Ovary (tissue), 9 donors: Measurements from ENCODE around the gene MOGAT3. TPM values are rescaled to one million over a fixed set of nuclear protein-coding genes. Genes with fewer than 3 reads are reported as not detected.

Experiments
- DNase-seq, 5 donors: peaks; one replicate each; pipeline ENCODE4 v3.0.0-alpha.2; 2019 to 2020
- H3K27ac ChIP-seq, 2 donors: fragments of 200-600 bp; one replicate each; pipeline versions ENCODE4 v1.5.1 to v1.8.0; 2019 to 2022
- H3K27me3 ChIP-seq: fragments of 200-600 bp; one replicate; pipeline ENCODE4 v1.8.0; 2022
- H3K36me3 ChIP-seq: fragments of 200-600 bp; sonication (generic); one replicate; pipeline ENCODE4 v1.5.1; 2019
- H3K4me1 ChIP-seq: one replicate; pipeline ENCODE4 v1.8.1; 2013; ENCODE audit warnings: mild to moderate bottlenecking, moderate library complexity; ENCODE audit not compliant: insufficient read depth
- H3K4me3 ChIP-seq: fragments of 200-600 bp; sonication (generic); one replicate; pipeline ENCODE4 v1.5.1; 2017
- H3K9me3 ChIP-seq, 2 donors: fragments of 200-600 bp in 1 of 2; sonication (generic) in 1 of 2; one replicate each; pipeline versions ENCODE4 v1.5.1 to v1.8.1; 2013 to 2019; ENCODE audit warnings: mild to moderate bottlenecking in 1 of 2, moderate library complexity in 1 of 2
- CTCF ChIP-seq, 3 donors: fragments of 450-650 bp in 2 of 3; fragments of 200-600 bp in 1 of 3; IDR thresholded peaks; one replicate each; pipeline versions ENCODE4 v1.5.1 to v1.8.0; 2016 to 2022; ENCODE audit warnings: antibody characterized with exemption in 3 of 3, mild to moderate bottlenecking in 1 of 3
- EP300 ChIP-seq: sonication (generic); formaldehyde crosslinking; IDR thresholded peaks from one replicate; pipeline ENCODE4 v1.6.1; 2017; ENCODE audit warnings: antibody characterized with exemption
- POLR2A ChIP-seq: fragments of 450-650 bp; IDR thresholded peaks from one replicate; pipeline ENCODE4 v1.6.1; 2017; ENCODE audit warnings: antibody characterized with exemption, mild to moderate bottlenecking, moderate library complexity
- WGBS, 3 donors: extraction: QIAGEN DNeasy Blood & Tissue Kit in 1 of 3; methylation state at CpG; one replicate each; pipeline versions ENCODE4 v1.1.5 to v1.1.7; 2013 to 2017; 5-methylcytosine and 5-hydroxymethylcytosine counted together
- intact Hi-C, 4 donors: fragments of 100-400 bp; cut with DNase I; formaldehyde crosslinking; loops; one replicate each; pipeline versions ENCODE4 v1.11.0 to v1.15.1; 2022 to 2023
- polyA plus RNA-seq, 2 donors: library from polyadenylated mRNA; stranded (reverse); fragments of 200-250 nt in 1 of 2; fragments of 350-450 nt in 1 of 2; fragmentation: Illumina TruSeq in 1 of 2; extraction: RNeasy Lipid Tissue Mini Kit (QIAGEN cat#74804) in 1 of 2; gene quantifications; one replicate each; pipeline ENCODE4 v1.2.3, GENCODE V29; 2013 to 2014
- total RNA-seq, 7 donors: library from RNA; depleted of rRNA in 2 of 7; stranded (reverse); fragments of >200 nt in 2 of 7; fragmentation: NEBNext Ultra II Directional in 3 of 7; extraction: Animal tissue kit (Norgen Biotek cat#: 25700) in 3 of 7; gene quantifications; one replicate each; pipeline versions ENCODE4 v1.1.0 to v1.2.4, GENCODE V29; 2016 to 2023
- donor health status: DM: no; HTN: no; CAD: no; lungs with moderate emphysema.
- donor health status: DM: no; HTN: no; CAD: no.
- donor health status: Bipolar disorder and iron deficiency.
- donor health status: DM: yes; HTN: yes; CAD: no.
- donor health status: DM: no; HTN: no; CAD: no.
- donor health status: DM: yes; HTN: yes; CAD: no.

Gene MOGAT3
- total and polyA plus RNA-seq, 9 donors, result 0.24 TPM; not detected in 8

- WGBS, 3 donors, result 84 to 86% (median 84%) methylated on average over 32 of the region's 32 CpGs
These were observed 39.6 kb upstream of the MOGAT3 start for GRCh38 chr7:101240226-101241014.

GRCh38 chr7:101239951-101240220, 39.0 kb upstream of the MOGAT3 start:
- Histone ChIP-seq H3K4me1 (peaks cover 3% of the 10 kb centered on the region), H3K4me3 (no peak overlapping the region), H3K27me3 (no peaks in the 10 kb centered on the region), H3K36me3 (no peaks in the 10 kb centered on the region), H3K9me3 (no peaks in the 10 kb centered on the region), H3K27ac (no peak overlapping the region)
- intact Hi-C loops, result loop anchor here in 1 of 4 donors (5.0 to 10.0 kb wide), 2 partner anchors 73 to 365 kb away; partner anchors contain the start of genes SRRT and VGF
- no peak for DNase-seq
- 89 to 91% (median 91%) methylated on average over 9 of the region's 9 CpGs for WGBS, 3 donors
- no peak for TF ChIP-seq EP300
- TF ChIP-seq POLR2A, result no peak
- no peak for TF ChIP-seq CTCF (IDR thresholded peaks at IDR 0.05)

More at GRCh38 chr7:101240226-101241014, 39.6 kb upstream of the MOGAT3 start:
- Histone ChIP-seq H3K36me3 (no peaks in the 10 kb centered on the region), H3K27me3 (no peaks in the 10 kb centered on the region), H3K27ac (no peak overlapping the region), H3K4me3 (no peak overlapping the region), H3K9me3 (no peaks in the 10 kb centered on the region), H3K4me1 (peaks cover 3% of the 10 kb centered on the region)
- no peak for TF ChIP-seq POLR2A
- no peak for TF ChIP-seq EP300
- TF ChIP-seq CTCF (IDR thresholded peaks at IDR 0.05), result no peak
- intact Hi-C loops, result loop anchor here in 1 of 4 donors (5.0 to 10.0 kb wide), 2 partner anchors 73 to 366 kb away; partner anchors contain the start of genes SRRT and VGF
- no peak for DNase-seq

DNA sequence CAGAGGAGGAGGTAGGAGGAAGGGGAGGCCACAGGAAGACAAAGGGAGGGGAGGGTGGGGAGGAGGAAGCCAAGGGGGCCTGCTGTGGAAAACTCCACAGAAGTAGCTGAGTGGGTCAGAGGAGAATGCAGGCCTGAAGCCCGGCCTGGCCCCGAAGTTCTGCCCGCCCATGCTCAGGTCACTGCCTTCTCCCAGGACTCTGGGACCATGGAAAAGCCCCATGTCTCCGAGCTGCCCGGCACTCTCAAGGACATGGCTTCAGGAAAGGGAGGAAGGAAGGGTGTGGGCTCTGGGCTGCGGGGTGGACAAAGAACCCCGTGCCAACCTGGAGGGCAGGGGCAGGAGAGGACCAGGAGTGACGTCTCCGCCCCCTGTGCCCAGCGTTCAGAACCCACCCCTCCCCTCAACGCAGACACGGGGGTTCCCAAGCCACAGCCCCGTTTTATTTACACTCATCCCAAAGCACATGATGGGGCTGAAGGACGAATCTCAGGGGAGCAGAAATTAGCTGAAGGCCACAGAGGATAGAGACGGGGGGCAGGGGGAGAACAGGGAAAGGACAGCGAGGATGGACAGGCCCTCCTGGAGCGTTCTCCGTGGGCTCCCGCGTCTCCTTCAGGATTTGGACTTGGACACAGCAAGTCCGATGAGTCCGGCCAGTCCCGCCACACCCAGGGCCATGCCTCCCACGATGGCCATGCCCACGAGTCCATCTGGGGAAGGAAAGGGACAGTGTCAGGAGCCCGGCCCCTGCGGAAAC, 38.5 kb upstream of the MOGAT3 start:
- Histone ChIP-seq H3K27ac (no peak overlapping the region), H3K4me1 (peaks cover 3% of the 10 kb centered on the region), H3K27me3 (no peaks in the 10 kb centered on the region), H3K9me3 (no peaks in the 10 kb centered on the region), H3K4me3 (no peak overlapping the region), H3K36me3 (no peaks in the 10 kb centered on the region)
- intact Hi-C loops, result no loop called here
- TF ChIP-seq POLR2A (no peak), CTCF (IDR thresholded peaks at IDR 0.05) (no peak), EP300 (no peak)
- no peak for DNase-seq
- 62 to 64% (median 63%) methylated on average over 26 to 27 of the region's 27 CpGs for WGBS, 3 donors

DNA sequence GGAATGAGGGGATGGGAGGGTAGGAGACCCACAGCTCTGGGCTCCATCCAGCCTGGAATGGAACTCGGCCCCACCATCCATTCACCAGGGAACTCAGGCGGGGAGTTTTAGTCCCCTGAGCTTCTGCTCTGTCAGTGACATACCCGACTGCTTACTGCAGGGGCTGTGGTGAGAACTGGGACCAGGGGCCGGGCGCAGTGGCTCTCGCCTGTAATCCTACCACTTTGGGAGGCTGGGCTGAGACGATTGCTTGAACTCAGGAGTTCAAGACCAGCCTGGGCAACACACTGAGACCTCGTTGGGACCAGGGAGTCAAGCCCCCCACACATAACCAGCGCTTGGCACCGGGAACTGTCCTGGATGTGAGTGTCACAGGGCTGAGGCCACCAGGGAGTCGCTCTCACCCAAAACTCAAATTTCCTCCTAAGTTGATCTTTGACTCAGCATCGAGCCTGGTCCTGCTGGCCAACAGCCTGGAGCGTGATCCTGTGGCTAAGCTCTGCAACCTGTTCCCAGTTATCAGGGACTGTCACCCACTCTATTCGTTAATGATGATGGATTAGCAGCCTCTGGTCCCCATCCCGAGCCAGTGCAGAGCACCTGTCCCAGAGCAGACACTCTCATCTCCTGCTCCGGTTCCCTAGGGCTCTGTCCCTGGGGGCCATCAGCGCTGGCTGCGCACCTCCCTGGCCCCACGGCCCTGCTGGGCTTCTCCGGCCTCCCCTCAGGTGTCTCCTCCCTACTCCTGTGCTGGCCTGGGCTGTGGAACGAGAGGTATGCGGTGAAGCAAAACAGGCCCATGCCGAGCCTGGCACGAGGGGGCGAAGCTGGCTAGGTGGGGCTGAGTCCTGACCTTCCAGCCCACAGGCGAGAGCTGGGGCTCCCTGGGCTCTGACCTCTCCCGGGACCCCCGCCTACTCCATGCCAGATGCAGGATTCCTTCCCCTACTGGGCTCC, 37.7 kb upstream of the MOGAT3 start:
- no peak for DNase-seq
- no peaks in the 10 kb centered on the region for H3K9me3 ChIP-seq
- 62 to 70% (median 68%) methylated on average over 27 to 28 of the region's 28 CpGs for WGBS, 3 donors
- H3K4me1 ChIP-seq, result no peaks in the 10 kb centered on the region
- intact Hi-C loops, result no loop called here
- no peak overlapping the region for H3K4me3 ChIP-seq
- H3K27ac ChIP-seq, result peak overlapping the region in 1 of 2 donors; percentile 59
- TF ChIP-seq POLR2A (no peak), EP300 (no peak), CTCF (IDR thresholded peaks at IDR 0.05) (no peak)
- no peaks in the 10 kb centered on the region for H3K36me3 ChIP-seq
- no peaks in the 10 kb centered on the region for H3K27me3 ChIP-seq
